K562 (cell line): ENCODE data around the gene ANOS1. TPM values are rescaled to one million over a fixed set of nuclear protein-coding genes. Genes with fewer than 3 reads are reported as not detected.

Experiments used
- ATAC-seq: fragments of 200-7000 bp; cut with Tn5 transposase; 3 replicates; pipeline ENCODE4 v1.9.1; 2020; ENCODE audit warnings: moderate library complexity
- BruUV-seq: library from RNA; stranded (reverse); fragments of 400-500 nt; replicated peaks from 2 replicates; lab custom pipeline; 2021; lab: Mats Ljungman, UMichigan
- CTCF ChIA-PET: fragments of 300-600 bp; formaldehyde crosslinking; extraction: SDS; loops from one replicate; lab custom pipeline; 2021; ENCODE audit warnings: low intra/inter-chr PET ratio; lab: Yijun Ruan, JAX
- POLR2A ChIA-PET: fragments of 300-600, 350-650 bp; sonication (Branson Sonifier 250); formaldehyde crosslinking; extraction: SDS; loops from one replicate; lab custom pipeline; 2021; ENCODE audit warnings: antibody characterized with exemption, inconsistent platforms; lab: Yijun Ruan, JAX
- DNase-seq, 4 experiments: peaks; one replicate each; pipeline versions ENCODE4 v3.0.0 to v3.0.0-alpha.2; 2011 to 2018; ENCODE audit warnings: low spot score in 3 of 4, mixed read lengths in 3 of 4; ENCODE audit errors: extremely low read depth in 1 of 4
- FAIRE-seq: peaks from 2 replicates; lab custom pipeline; 2011; peaks lifted over from hg19 to GRCh38; lab: Jason Lieb, UNC
- H2AFZ ChIP-seq: 2 replicates; pipeline ENCODE4 v1.6.0; 2011; ENCODE audit warnings: low read depth, low read length, control low read depth, inconsistent platforms
- H3K27ac ChIP-seq: fragments of 200-600 bp; 3 replicates; pipeline ENCODE4 v1.8.0; 2011; ENCODE audit warnings: low read depth, mild to moderate bottlenecking, control low read depth, inconsistent platforms, low read length, moderate library complexity, mixed read lengths; ENCODE audit errors: extremely low read depth
- H3K27me3 ChIP-seq, 2 experiments: fragments of 300-600 bp in 1 of 2; 2 replicates in 1 of 2; 3 replicates in 1 of 2; pipeline versions ENCODE4 v1.6.0 to v1.8.0; 2011; ENCODE audit warnings: inconsistent platforms in 2 of 2, low read length in 2 of 2, mild to moderate bottlenecking in 1 of 2, mixed read lengths in 1 of 2, moderate library complexity in 1 of 2; ENCODE audit not compliant: control insufficient read depth in 2 of 2, insufficient read depth in 2 of 2
- H3K36me3 ChIP-seq: fragments of 300-600 bp; 3 replicates; pipeline ENCODE4 v1.8.0; 2011; ENCODE audit warnings: mild to moderate bottlenecking, low read length, inconsistent platforms; ENCODE audit not compliant: control insufficient read depth, insufficient read depth
- H3K4me1 ChIP-seq, 2 experiments: fragments of 200-600 bp in 1 of 2; replicated peaks in 1 of 2; 2 replicates in 1 of 2; 3 replicates in 1 of 2; pipeline versions ENCODE4 v1.5.1 to v1.8.0; 2011; ENCODE audit warnings: inconsistent platforms in 2 of 2, low read length in 2 of 2, mild to moderate bottlenecking in 1 of 2, mixed read lengths in 1 of 2, moderate library complexity in 1 of 2; ENCODE audit not compliant: control insufficient read depth in 2 of 2, insufficient read depth in 2 of 2
- H3K4me2 ChIP-seq: 2 replicates; pipeline ENCODE4 v1.6.1; 2011; ENCODE audit warnings: low read length, control low read depth, inconsistent platforms, mixed read lengths; ENCODE audit not compliant: insufficient read depth
- H3K4me3 ChIP-seq: fragments of 200-600 bp; sonication (generic), shearing (Covaris generic); 2 replicates; pipeline ENCODE4 v1.5.1; 2016; ENCODE audit warnings: control low read depth, inconsistent platforms
- H3K79me2 ChIP-seq: fragments of 200-600 bp; 3 replicates; pipeline ENCODE4 v1.8.0; 2011; ENCODE audit warnings: low read length, inconsistent platforms; ENCODE audit not compliant: control insufficient read depth, insufficient read depth
- H3K9ac ChIP-seq, 2 experiments: 2 replicates each; pipeline versions ENCODE4 v1.6.0 to v1.6.1; 2011; ENCODE audit warnings: low read depth in 2 of 2, low read length in 2 of 2, control low read depth in 1 of 2, inconsistent platforms in 1 of 2, mild to moderate bottlenecking in 1 of 2, mixed read lengths in 1 of 2; ENCODE audit not compliant: insufficient read depth in 1 of 2
- H3K9me1 ChIP-seq: one replicate; pipeline ENCODE4 v1.6.0; 2011; ENCODE audit warnings: inconsistent platforms, mild to moderate bottlenecking, low read length, moderate library complexity; ENCODE audit not compliant: control insufficient read depth, insufficient read depth
- H3K9me3 ChIP-seq: replicated peaks from 2 replicates; pipeline ENCODE4 v1.5.1; 2011; ENCODE audit warnings: low read depth, low read length, inconsistent platforms; ENCODE audit not compliant: control insufficient read depth, insufficient read depth
- H4K20me1 ChIP-seq: replicated peaks from 2 replicates; pipeline ENCODE4 v1.6.1; 2011; ENCODE audit warnings: low read length, inconsistent platforms, mixed read lengths; ENCODE audit not compliant: control insufficient read depth, insufficient read depth
- KLF10 ChIP-seq: fragments of 250-450 bp; sonication (Bioruptor Pico); IDR thresholded peaks from 2 replicates; pipeline ENCODE4 v1.6.1; 2021; ENCODE audit warnings: matching md5 sums
- NEUROD1 ChIP-seq: fragments of 150-350 bp; IDR thresholded peaks from 2 replicates; pipeline ENCODE4 v1.6.1; 2014; ENCODE audit warnings: borderline replicate concordance, low read length, low read depth; ENCODE audit not compliant: partially characterized antibody
- ZNF398 ChIP-seq: fragments of 250-450 bp; sonication (Bioruptor Pico); IDR thresholded peaks from 2 replicates; pipeline ENCODE4 v1.8.0; 2021; ENCODE audit warnings: moderate library complexity, mild to moderate bottlenecking, inconsistent platforms
- WGBS: fragments of 100-300 bp; shearing (Covaris generic); methylation state at CpG from one replicate; pipeline ENCODE4 v1.1.6; 2016; ENCODE audit warnings: low coverage, mixed read lengths; ENCODE audit not compliant: insufficient coverage; ENCODE audit errors: missing lambda C conversion rate; 5-methylcytosine and 5-hydroxymethylcytosine counted together
- in situ Hi-C: fragments of 300-500 bp; cut with MboI; formaldehyde crosslinking; loops from 4 replicates; pipeline ENCODE4 v1.15.0; 2018; ENCODE audit warnings: inconsistent platforms, mixed read lengths
- intact Hi-C: fragments of 100-400 bp; cut with micrococcal nuclease; formaldehyde crosslinking; loops from 2 replicates; pipeline ENCODE4 v1.14.2; 2022
- polyA plus RNA-seq, 8 experiments: library from polyadenylated mRNA; depleted of rRNA in 4 of 8; stranded (reverse) in 5 of 8; unstranded in 3 of 8; fragments of >200 nt; fragmentation: Nextera tagmentation in 2 of 8; fragmentation: Illumina TruSeq in 1 of 8; extraction: Ambion mirVana in 2 of 8; extraction: Trizol in 1 of 8; gene quantifications; 2 replicates each; pipeline versions ENCODE4 v1.2.1 to v1.2.3, GENCODE V29; 2011 to 2014; ENCODE audit warnings: inconsistent platforms in 1 of 8, missing spikeins in 1 of 8
- total RNA-seq, 7 experiments: library from RNA; depleted of rRNA in 6 of 7; stranded (reverse); fragments of >200 nt in 6 of 7; fragmentation: Illumina TruSeq in 2 of 7; extraction: Trizol in 2 of 7; gene quantifications; 2 replicates each; pipeline versions ENCODE4 v1.2.1 to v1.2.3, GENCODE V29; 2011 to 2021; ENCODE audit warnings: low replicate concordance in 1 of 7
- TF ChIP-seq, protein P1 (sequence below): IDR thresholded peaks from 2 replicates; pipeline ENCODE4 v1.6.1; 2011; ENCODE audit not compliant: insufficient read length; ENCODE audit errors: extremely low read depth

ANOS1 gene
- total and polyA plus RNA-seq, 9 of the 15 experiments (the other 6 are each of a cell fraction or from before 2014, with no cell fraction given), result 0.04 TPM; not detected in 8

- TF ChIP-seq ZNF398 (CRISPR knock-in tag) (no peak), NEUROD1 (no peak), KLF10 (CRISPR knock-in tag) (no peak)
- TF ChIP-seq, protein P1, sequence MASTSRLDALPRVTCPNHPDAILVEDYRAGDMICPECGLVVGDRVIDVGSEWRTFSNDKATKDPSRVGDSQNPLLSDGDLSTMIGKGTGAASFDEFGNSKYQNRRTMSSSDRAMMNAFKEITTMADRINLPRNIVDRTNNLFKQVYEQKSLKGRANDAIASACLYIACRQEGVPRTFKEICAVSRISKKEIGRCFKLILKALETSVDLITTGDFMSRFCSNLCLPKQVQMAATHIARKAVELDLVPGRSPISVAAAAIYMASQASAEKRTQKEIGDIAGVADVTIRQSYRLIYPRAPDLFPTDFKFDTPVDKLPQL, result no peak
- no peak for FAIRE-seq
- intact Hi-C loops (no loop called here), in situ Hi-C loops (no loop called here)
- no peaks in the 10 kb centered on the region for H3K9me3 ChIP-seq
- H3K4me3 ChIP-seq, result no peak overlapping the region
- ATAC-seq, result no peak
- no peaks in the 10 kb centered on the region for H3K9me1 ChIP-seq
- H3K27ac ChIP-seq, result no peak overlapping the region
- no TSS peak for BruUV-seq
- no peak for DNase-seq
- no peaks in the 10 kb centered on the region for H3K79me2 ChIP-seq
- CTCF ChIA-PET, result no interaction called here
- no peak overlapping the region for H3K9ac ChIP-seq
- WGBS, result 6% methylated on average over 5 of the region's 5 CpGs
- POLR2A ChIA-PET, result no interaction called here
- no peak overlapping the region for H2AFZ ChIP-seq
- no peak overlapping the region for H3K4me2 ChIP-seq
- H4K20me1 ChIP-seq, result no peaks in the 10 kb centered on the region
- no peaks in the 10 kb centered on the region for H3K27me3 ChIP-seq
- no peaks in the 10 kb centered on the region for H3K36me3 ChIP-seq
- no peaks in the 10 kb centered on the region for H3K4me1 ChIP-seq
Observed at GRCh38 chrX:8673201-8673600, 58.7 kb downstream of the ANOS1 start.
